Natural killer cell (primary cell): ENCODE data around the gene MN1. TPM values are rescaled to one million over a fixed set of nuclear protein-coding genes. Genes with fewer than 3 reads are reported as not detected.

Experiments
- ATAC-seq, 3 donors: fragments of 150-1000 bp in 2 of 3; fragments of 200-7000 bp in 1 of 3; cut with Tn5 transposase; 1 replicate in 1 of 3; 2 replicates in 2 of 3; pipeline ENCODE4 v1.10.0; 2021; ENCODE audit warnings: mild to moderate bottlenecking in 2 of 3, moderate library complexity in 2 of 3
- DNase-seq, 2 donors: peaks; one replicate each; pipeline versions ENCODE4 v3.0.0 to v3.0.0-alpha.2; 2013 to 2021; ENCODE audit warnings: mixed read lengths in 1 of 2
- H3K27ac ChIP-seq: one replicate; pipeline ENCODE4 v1.5.1; 2013; ENCODE audit warnings: mild to moderate bottlenecking, low read length
- H3K27me3 ChIP-seq: one replicate; pipeline ENCODE4 v1.6.1; 2013; ENCODE audit warnings: low read length; ENCODE audit not compliant: control insufficient read depth, insufficient read depth
- H3K36me3 ChIP-seq: one replicate; pipeline ENCODE4 v1.6.1; 2013; ENCODE audit warnings: low read length; ENCODE audit not compliant: control insufficient read depth, insufficient read depth
- H3K4me1 ChIP-seq: one replicate; pipeline ENCODE4 v1.6.1; 2013; ENCODE audit warnings: low read length; ENCODE audit not compliant: control insufficient read depth, insufficient read depth
- H3K4me3 ChIP-seq: one replicate; pipeline ENCODE4 v1.5.1; 2013; ENCODE audit warnings: low read length
- H3K9me3 ChIP-seq: one replicate; pipeline ENCODE4 v1.6.1; 2013; ENCODE audit warnings: low read length; ENCODE audit not compliant: control insufficient read depth, insufficient read depth
- H3K27ac Mint-ChIP-seq, 2 donors: one replicate each; pipeline ENCODE4 v1.8.0; 2022; ENCODE audit warnings: mild to moderate bottlenecking in 2 of 2, mixed read lengths in 2 of 2, moderate library complexity in 1 of 2
- H3K27me3 Mint-ChIP-seq, 2 donors: one replicate each; pipeline ENCODE4 v1.8.0; 2022; ENCODE audit warnings: low read depth in 2 of 2, mixed read lengths in 2 of 2
- H3K36me3 Mint-ChIP-seq: one replicate; pipeline ENCODE4 v1.8.0; 2022; ENCODE audit warnings: mixed read lengths
- H3K4me1 Mint-ChIP-seq, 2 donors: one replicate each; pipeline ENCODE4 v1.8.0; 2022; ENCODE audit warnings: mixed read lengths in 2 of 2
- H3K4me3 Mint-ChIP-seq: one replicate; pipeline ENCODE4 v1.8.0; 2022; ENCODE audit warnings: mild to moderate bottlenecking, moderate library complexity, mixed read lengths
- H3K9me3 Mint-ChIP-seq, 2 donors: one replicate each; pipeline ENCODE4 v1.8.0; 2022; ENCODE audit warnings: mixed read lengths in 2 of 2
- WGBS: methylation state at CpG from one replicate; pipeline ENCODE4 v1.1.7; 2013; ENCODE audit warnings: missing lambda C conversion rate; ENCODE audit not compliant: insufficient coverage; 5-methylcytosine and 5-hydroxymethylcytosine counted together
- intact Hi-C: fragments of 100-400 bp; cut with micrococcal nuclease; formaldehyde crosslinking; loops from one replicate; pipeline ENCODE4 v1.14.2; 2022
- total RNA-seq, 4 donors: library from RNA; stranded (reverse); fragments of 120-200 nt in 1 of 4; gene quantifications; one replicate each; pipeline versions ENCODE4 v1.2.3 to v1.2.4, GENCODE V29; 2013 to 2022
- TF ChIP-seq, protein P1 (sequence below): fragments of 200-600 bp; IDR thresholded peaks from one replicate; pipeline ENCODE4 v1.8.0; 2022; ENCODE audit warnings: antibody characterized with exemption

The MN1 gene
- total RNA-seq, 3 donors from 2014 or later (not counting 1 experiment from before 2014, with no cell fraction given) = 0.39 to 0.83 (median 0.82) TPM

DNA sequence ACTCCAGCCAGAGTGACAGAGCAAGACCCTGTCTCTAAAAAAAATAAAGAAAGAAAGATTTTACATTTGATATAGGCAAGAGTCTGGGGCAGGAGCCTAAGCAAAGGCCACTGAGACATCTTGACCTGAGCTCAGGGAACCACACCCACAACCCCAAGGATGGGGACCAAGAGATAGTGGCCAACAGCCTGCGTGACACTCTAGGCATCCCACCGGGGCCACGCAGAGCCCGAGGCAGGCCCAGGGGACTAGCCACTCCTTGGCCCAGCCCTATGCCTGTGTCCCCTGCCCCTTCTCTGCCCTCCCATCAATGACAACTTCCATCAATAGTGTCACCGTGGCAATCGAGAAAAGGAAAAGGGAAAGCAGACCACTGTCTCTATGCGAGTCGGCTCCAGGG is 41.1 kb downstream of the MN1 start:
- Mint-ChIP-seq H3K27me3 (no peaks in the 10 kb centered on the region), H3K27ac (no peak overlapping the region), H3K4me3 (no peak overlapping the region), H3K9me3 (no peaks in the 10 kb centered on the region), H3K4me1 (no peaks in the 10 kb centered on the region), H3K36me3 (no peaks in the 10 kb centered on the region)
- no peak for ATAC-seq
- no peak overlapping the region for H3K27ac ChIP-seq
- no peaks in the 10 kb centered on the region for H3K36me3 ChIP-seq
- intact Hi-C loops = no loop called here
- no peaks in the 10 kb centered on the region for H3K9me3 ChIP-seq
- TF ChIP-seq, protein P1, sequence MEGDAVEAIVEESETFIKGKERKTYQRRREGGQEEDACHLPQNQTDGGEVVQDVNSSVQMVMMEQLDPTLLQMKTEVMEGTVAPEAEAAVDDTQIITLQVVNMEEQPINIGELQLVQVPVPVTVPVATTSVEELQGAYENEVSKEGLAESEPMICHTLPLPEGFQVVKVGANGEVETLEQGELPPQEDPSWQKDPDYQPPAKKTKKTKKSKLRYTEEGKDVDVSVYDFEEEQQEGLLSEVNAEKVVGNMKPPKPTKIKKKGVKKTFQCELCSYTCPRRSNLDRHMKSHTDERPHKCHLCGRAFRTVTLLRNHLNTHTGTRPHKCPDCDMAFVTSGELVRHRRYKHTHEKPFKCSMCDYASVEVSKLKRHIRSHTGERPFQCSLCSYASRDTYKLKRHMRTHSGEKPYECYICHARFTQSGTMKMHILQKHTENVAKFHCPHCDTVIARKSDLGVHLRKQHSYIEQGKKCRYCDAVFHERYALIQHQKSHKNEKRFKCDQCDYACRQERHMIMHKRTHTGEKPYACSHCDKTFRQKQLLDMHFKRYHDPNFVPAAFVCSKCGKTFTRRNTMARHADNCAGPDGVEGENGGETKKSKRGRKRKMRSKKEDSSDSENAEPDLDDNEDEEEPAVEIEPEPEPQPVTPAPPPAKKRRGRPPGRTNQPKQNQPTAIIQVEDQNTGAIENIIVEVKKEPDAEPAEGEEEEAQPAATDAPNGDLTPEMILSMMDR = no peak
- 92% methylated on average over 8 of the region's 8 CpGs for WGBS
- H3K4me1 ChIP-seq = no peaks in the 10 kb centered on the region
- H3K27me3 ChIP-seq = no peaks in the 10 kb centered on the region
- no peak for DNase-seq
- H3K4me3 ChIP-seq = no peak overlapping the region

GRCh38 chr22:27757928-27758525 is 43.5 kb downstream of the MN1 start:
- 88% methylated on average over 6 of the region's 6 CpGs for WGBS
- Mint-ChIP-seq H3K9me3 (no peaks in the 10 kb centered on the region), H3K27me3 (no peaks in the 10 kb centered on the region), H3K27ac (no peak overlapping the region), H3K36me3 (no peaks in the 10 kb centered on the region), H3K4me1 (no peaks in the 10 kb centered on the region), H3K4me3 (no peak overlapping the region)
- ATAC-seq (no peak), DNase-seq (no peak)
- H3K4me3 ChIP-seq = no peak overlapping the region
- intact Hi-C loops = no loop called here
- TF ChIP-seq, protein P1 = no peak
- H3K27ac ChIP-seq = no peak overlapping the region
- no peaks in the 10 kb centered on the region for H3K27me3 ChIP-seq
- H3K9me3 ChIP-seq = no peaks in the 10 kb centered on the region
- H3K36me3 ChIP-seq = no peaks in the 10 kb centered on the region
- H3K4me1 ChIP-seq = no peaks in the 10 kb centered on the region

- TF ChIP-seq, protein P1 = no peak
- Histone ChIP-seq H3K4me1 (no peaks in the 10 kb centered on the region), H3K9me3 (no peaks in the 10 kb centered on the region), H3K4me3 (no peak overlapping the region), H3K27me3 (no peaks in the 10 kb centered on the region), H3K27ac (no peak overlapping the region), H3K36me3 (no peaks in the 10 kb centered on the region)
- ATAC-seq = no peak
- no peak overlapping the region for H3K4me3 Mint-ChIP-seq
- intact Hi-C loops = no loop called here
- H3K36me3 Mint-ChIP-seq = no peaks in the 10 kb centered on the region
- H3K9me3 Mint-ChIP-seq = no peaks in the 10 kb centered on the region
- DNase-seq = no peak
- no peaks in the 10 kb centered on the region for H3K27me3 Mint-ChIP-seq
- H3K4me1 Mint-ChIP-seq = no peaks in the 10 kb centered on the region
- 89% methylated on average over 16 of the region's 16 CpGs for WGBS
- no peak overlapping the region for H3K27ac Mint-ChIP-seq
Observed at GRCh38 chr22:27756212-27756660, 45.3 kb downstream of the MN1 start.
